ENCODE measurements around the gene RTN4R. TPM values are rescaled to one million over a fixed set of nuclear protein-coding genes. Genes with fewer than 3 reads are reported as not detected.

RTN4R gene
- total RNA-seq, 1 experiment from 2014 or later = 25.0 TPM

GRCh38 chr22:20258021-20258299, 10.2 kb downstream of the RTN4R start:
- ChIA-PET CTCF (interaction anchor here (0.6 to 3.6 kb wide), 23 partner anchors 8 to 372 kb away, joined by 3 to 34 read pairs (median 4); partner anchors contain the start of gene DGCR6L), POLR2A (no interaction called here)
- no peak for TF ChIP-seq ZNF423 (CRISPR knock-in tag; IDR thresholded peaks at IDR 0.05)
- TF ChIP-seq SMAD3 (CRISPR knock-in tag; IDR thresholded peaks at IDR 0.05; ENCODE audit: borderline replicate concordance) = no peak
- TF ChIP-seq AR (CRISPR knock-in tag; IDR thresholded peaks at IDR 0.05) = no peak
- no peak for TF ChIP-seq ATF3 (CRISPR knock-in tag; conservative IDR thresholded peaks at IDR 0.05)
- no peak for TF ChIP-seq ATF1 (CRISPR knock-in tag; IDR thresholded peaks at IDR 0.05)
- no peak for TF ChIP-seq EMX1 (CRISPR knock-in tag; IDR thresholded peaks at IDR 0.05)
- TF ChIP-seq ESRRA (CRISPR knock-in tag; IDR thresholded peaks at IDR 0.05; ENCODE audit: borderline replicate concordance) = no peak
- TF ChIP-seq ARID4B (CRISPR knock-in tag; IDR thresholded peaks at IDR 0.05; ENCODE audit: borderline replicate concordance) = no peak
- no peak for TF ChIP-seq FOXP4 (CRISPR knock-in tag; IDR thresholded peaks at IDR 0.05)
- no peak for TF ChIP-seq CBFB (CRISPR knock-in tag; IDR thresholded peaks at IDR 0.05; ENCODE audit: low read depth)
- TF ChIP-seq GTF2I (CRISPR knock-in tag; conservative IDR thresholded peaks at IDR 0.05) = no peak
- TF ChIP-seq MLX (CRISPR knock-in tag; IDR thresholded peaks at IDR 0.05) = no peak
- TF ChIP-seq AFF4 (CRISPR knock-in tag; IDR thresholded peaks at IDR 0.05; ENCODE audit: borderline replicate concordance) = no peak
- TF ChIP-seq ATF2 (CRISPR knock-in tag; IDR thresholded peaks at IDR 0.05; ENCODE audit: borderline replicate concordance, low read depth) = no peak
- TF ChIP-seq ZNF317 (CRISPR knock-in tag; IDR thresholded peaks at IDR 0.05; ENCODE audit: borderline replicate concordance, low read depth) = no peak
- TF ChIP-seq TEAD4 (CRISPR knock-in tag; IDR thresholded peaks at IDR 0.05) = no peak
- DNase-seq (ENCODE audit: low spot score) (no peak), ATAC-seq (no peak)
- H3K27me3 Mint-ChIP-seq (ENCODE audit: low read depth) = no peaks in the 10 kb centered on the region
- no peaks in the 10 kb centered on the region for H3K36me3 Mint-ChIP-seq
- no peak overlapping the region for H3K27ac Mint-ChIP-seq
- no peaks in the 10 kb centered on the region for H3K9me3 Mint-ChIP-seq
- H3K4me3 Mint-ChIP-seq = no peak overlapping the region
- H3K4me1 Mint-ChIP-seq = no peaks in the 10 kb centered on the region

Data from WTC11 (cell line).